Measurements from ENCODE around the gene SLC35E4. TPM values are rescaled to one million over a fixed set of nuclear protein-coding genes. Genes with fewer than 3 reads are reported as not detected.
A peak's percentile ranks its signal among the peaks of the same experiment; 100 is the strongest.

Gene SLC35E4
- polyA plus RNA-seq, 1 experiment, result 2.8 TPM

DNA sequence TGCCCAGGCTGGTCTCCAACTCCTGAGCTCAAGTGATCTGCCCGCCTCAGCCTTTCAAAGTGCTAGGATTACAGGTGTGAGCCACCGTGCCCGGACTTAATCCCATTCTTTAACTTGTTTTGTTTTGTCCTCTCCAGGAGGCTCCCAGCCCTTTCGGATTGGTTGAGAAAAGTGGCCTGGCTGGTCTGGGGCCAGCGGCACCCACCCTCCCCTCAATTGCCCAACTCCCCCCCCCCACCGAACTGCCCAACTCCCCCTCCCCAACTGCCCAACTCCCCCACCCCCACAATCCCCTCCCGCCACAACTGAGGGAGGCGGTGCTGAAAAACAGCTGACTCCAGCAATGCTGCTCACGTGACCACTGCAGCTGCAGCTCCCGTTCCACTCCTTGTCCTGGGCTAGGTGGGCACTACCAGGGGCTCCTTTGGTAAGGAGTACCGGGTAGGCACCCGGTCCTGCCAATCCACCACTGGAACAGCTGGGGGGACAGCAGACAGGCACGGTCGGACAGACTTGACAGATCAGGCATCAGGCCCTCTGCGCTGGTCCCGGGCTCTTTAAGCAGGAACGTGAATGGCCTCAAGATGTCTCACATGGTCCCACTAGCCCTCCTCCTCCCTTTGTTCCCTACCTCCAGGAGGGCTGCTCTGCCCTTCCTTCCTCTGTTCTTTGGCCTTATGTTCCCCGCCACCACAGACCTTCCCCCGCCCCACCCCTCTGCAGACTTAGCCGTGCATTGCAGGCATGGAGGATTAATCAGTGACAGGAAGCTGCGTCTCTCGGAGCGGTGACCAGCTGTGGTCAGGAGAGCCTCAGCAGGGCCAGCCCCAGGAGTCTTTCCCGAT, 28.9 kb upstream of the SLC35E4 start, which contains the start of gene TCN2:
TCN2 (plus strand) TSS at position 720 of the 845 bp plus-strand sequence. CDS start 158 bp downstream, outside the sequence.
- H3K27me3 ChIP-seq (ENCODE audit: control insufficient read depth, insufficient read depth, low read length), result no peaks in the 10 kb centered on the region
- ChIA-PET CTCF (interaction anchor here (0.6 to 4.9 kb wide), 11 partner anchors 11 to 1173 kb away, joined by 3 to 42 read pairs (median 3); no protein-coding TSS in a partner anchor), POLR2A (interaction anchor here (0.5 to 1.0 kb wide), 2 partner anchors 36 to 183 kb away, joined by 6 to 7 read pairs; no protein-coding TSS in a partner anchor)
- no peaks in the 10 kb centered on the region for H3K9me3 ChIP-seq (ENCODE audit: control insufficient read depth, insufficient read depth, low read length)
- peak within 1 kb of the TSS; percentile 65 for H3K27ac ChIP-seq (ENCODE audit: low read depth, low read length)
- H3K4me3 ChIP-seq (ENCODE audit: low read depth, low read length), result peak within 1 kb of the TSS; percentile 61
- TF ChIP-seq CTCF (IDR thresholded peaks at IDR 0.05; ENCODE audit: low read depth, low read length), result peak; percentile 12; the same call in 1 of the 2 replicates
- no peak for DNase-seq (ENCODE audit: low read depth, low spot score)

DNA sequence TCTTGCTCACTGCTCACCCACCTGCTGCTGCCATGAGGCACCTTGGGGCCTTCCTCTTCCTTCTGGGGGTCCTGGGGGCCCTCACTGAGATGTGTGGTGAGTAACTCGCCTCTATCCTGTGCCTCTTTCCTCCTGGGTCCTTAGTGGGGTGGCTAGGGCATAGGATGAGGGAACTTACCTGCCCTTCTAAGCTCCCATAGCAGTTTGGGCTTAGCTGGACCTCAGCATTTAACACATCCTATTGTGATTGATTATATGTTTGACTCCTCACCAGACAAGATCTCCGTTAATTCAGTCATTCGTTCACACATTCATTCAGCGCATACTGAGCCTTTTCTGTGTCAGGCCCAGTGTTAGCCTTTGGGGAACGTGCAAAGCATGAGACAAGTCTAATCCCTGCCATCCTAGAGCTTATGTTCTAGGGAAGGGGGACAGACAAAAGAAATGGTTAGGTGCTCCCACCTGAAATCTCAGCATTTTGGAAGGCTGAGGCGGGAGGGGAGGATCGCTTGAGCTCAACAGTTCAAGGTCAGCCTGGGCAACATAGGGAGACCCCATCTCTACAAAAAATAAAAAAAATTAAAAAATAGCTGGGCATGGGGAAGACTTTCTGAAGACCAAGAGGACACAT, 28.2 kb upstream of the SLC35E4 start:
- Histone ChIP-seq H3K4me3 (ENCODE audit: low read depth, low read length) (peak overlapping the region; percentile 61), H3K9me3 (ENCODE audit: control insufficient read depth, insufficient read depth, low read length) (no peaks in the 10 kb centered on the region), H3K27ac (ENCODE audit: low read depth, low read length) (peak overlapping the region; percentile 65), H3K27me3 (ENCODE audit: control insufficient read depth, insufficient read depth, low read length) (no peaks in the 10 kb centered on the region)
- no peak for TF ChIP-seq CTCF (IDR thresholded peaks at IDR 0.05; ENCODE audit: low read depth, low read length)
- no peak for DNase-seq (ENCODE audit: low read depth, low spot score)
- ChIA-PET CTCF (interaction anchor here (0.6 to 4.9 kb wide), 6 partner anchors 23 to 1174 kb away, joined by 3 to 42 read pairs (median 9); no protein-coding TSS in a partner anchor), POLR2A (interaction anchor here (0.5 to 1.0 kb wide), 2 partner anchors 35 to 184 kb away, joined by 6 to 7 read pairs; no protein-coding TSS in a partner anchor)

- POLR2A ChIA-PET, result no interaction called here
Measured at GRCh38 chr22:30607939-30608338, 27.6 kb upstream of the SLC35E4 start.

DNA sequence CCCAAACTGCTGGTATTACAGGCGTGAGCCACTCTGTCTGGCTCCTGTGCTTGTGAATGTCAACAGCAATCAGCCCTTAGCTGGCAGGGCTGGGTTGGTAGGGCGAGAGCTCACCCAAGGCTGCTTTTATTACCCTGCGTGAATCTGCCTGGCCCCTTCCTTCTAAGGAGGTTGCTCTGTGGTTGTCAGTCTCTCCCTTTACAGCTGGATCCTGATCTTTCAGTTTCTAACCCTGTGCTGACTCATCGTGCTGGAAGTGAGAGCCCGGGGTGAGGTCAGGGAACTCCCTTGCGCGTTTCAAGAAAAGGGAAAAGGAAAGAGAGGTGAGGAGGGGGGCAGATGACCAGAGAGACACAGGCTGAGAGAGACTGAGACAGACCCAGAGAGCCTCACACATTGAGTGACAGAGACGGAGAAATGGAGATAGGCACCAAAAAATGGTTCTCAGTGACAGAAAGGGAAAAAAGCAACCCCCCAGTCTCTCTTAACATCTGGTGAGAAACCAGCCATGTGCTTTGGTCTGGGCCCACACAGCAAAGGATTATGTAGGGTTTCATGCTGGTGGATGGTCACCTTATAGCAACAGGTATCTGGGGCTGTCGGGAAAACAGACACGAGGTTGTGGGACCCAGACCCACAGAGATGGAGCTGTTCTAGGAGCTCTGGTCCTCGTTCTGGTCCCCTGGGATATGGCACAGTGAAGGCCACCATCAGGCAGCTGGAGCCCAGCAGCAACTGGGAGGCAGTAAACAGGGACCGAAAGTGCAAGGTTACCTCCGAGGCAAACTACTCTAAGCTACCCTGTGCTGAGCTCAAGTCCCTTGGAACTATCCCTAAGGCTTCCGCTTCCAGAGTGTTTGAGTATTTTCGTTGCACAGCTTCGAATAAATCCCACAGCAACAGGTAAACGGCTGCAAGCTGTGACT, 26.1 kb upstream of the SLC35E4 start:
- H3K27me3 ChIP-seq (ENCODE audit: control insufficient read depth, insufficient read depth, low read length), result no peaks in the 10 kb centered on the region
- CTCF ChIA-PET, result interaction anchor here (0.8 to 4.9 kb wide), 2 partner anchors 25 to 310 kb away, joined by 3 to 42 read pairs; no protein-coding TSS in a partner anchor

More at GRCh38 chr22:30607939-30608338, 27.6 kb upstream of the SLC35E4 start:
- CTCF ChIA-PET, result interaction anchor here (1.2 to 4.9 kb wide), 3 partner anchors 26 to 183 kb away, joined by 3 to 42 read pairs (median 15); no protein-coding TSS in a partner anchor
- no peak for DNase-seq (ENCODE audit: low read depth, low spot score)
- H3K4me3 ChIP-seq (ENCODE audit: low read depth, low read length), result no peak overlapping the region
- no peak for TF ChIP-seq CTCF (IDR thresholded peaks at IDR 0.05; ENCODE audit: low read depth, low read length)
- H3K9me3 ChIP-seq (ENCODE audit: control insufficient read depth, insufficient read depth, low read length), result no peaks in the 10 kb centered on the region
- no peaks in the 10 kb centered on the region for H3K27me3 ChIP-seq (ENCODE audit: control insufficient read depth, insufficient read depth, low read length)
- no peak overlapping the region for H3K27ac ChIP-seq (ENCODE audit: low read depth, low read length)

More for the DNA sequence above, 26.1 kb upstream of the SLC35E4 start:
- POLR2A ChIA-PET, result interaction anchor here (0.7 kb wide), 1 partner anchor 173 kb away, joined by 4 read pairs; no protein-coding TSS in a partner anchor
- DNase-seq (ENCODE audit: low read depth, low spot score), result peak; percentile 55
- no peak overlapping the region for H3K4me3 ChIP-seq (ENCODE audit: low read depth, low read length)
- TF ChIP-seq CTCF (IDR thresholded peaks at IDR 0.05; ENCODE audit: low read depth, low read length), result no peak
- no peaks in the 10 kb centered on the region for H3K9me3 ChIP-seq (ENCODE audit: control insufficient read depth, insufficient read depth, low read length)
- H3K27ac ChIP-seq (ENCODE audit: low read depth, low read length), result no peak overlapping the region
